Upper lobe of left lung (tissue), 6 donors: ENCODE results near the gene TAMALIN. TPM values are rescaled to one million over a fixed set of nuclear protein-coding genes. Genes with fewer than 3 reads are reported as not detected.

ENCODE experiments used
- ATAC-seq, 2 donors: fragments of 200-7000 bp; cut with Tn5 transposase; one replicate each; pipeline ENCODE4 v1.9.1; 2022; ENCODE audit warnings: mild to moderate bottlenecking in 2 of 2, moderate library complexity in 2 of 2; ENCODE audit not compliant: low FRiP score in 2 of 2
- DNase-seq, 2 donors: peaks; one replicate each; pipeline ENCODE4 v3.0.0-alpha.2; 2019 to 2020
- H3K27ac ChIP-seq, 4 donors: fragments of 200-600 bp; sonication (generic); one replicate each; pipeline ENCODE4 v1.5.1; 2016 to 2019
- H3K27me3 ChIP-seq, 4 donors: fragments of 200-600 bp; sonication (generic); one replicate each; pipeline ENCODE4 v1.5.1; 2017 to 2019
- H3K36me3 ChIP-seq, 4 donors: fragments of 200-600 bp; sonication (generic); one replicate each; pipeline ENCODE4 v1.5.1; 2016 to 2019
- H3K4me1 ChIP-seq, 4 donors: fragments of 200-600 bp; sonication (generic); one replicate each; pipeline ENCODE4 v1.5.1; 2018 to 2019
- H3K4me3 ChIP-seq, 4 donors: fragments of 200-600 bp; sonication (generic); one replicate each; pipeline ENCODE4 v1.5.1; 2017 to 2019; ENCODE audit warnings: mild to moderate bottlenecking in 2 of 4, moderate library complexity in 1 of 4
- H3K9me3 ChIP-seq, 4 donors: fragments of 200-600 bp; sonication (generic); one replicate each; pipeline ENCODE4 v1.5.1; 2018 to 2019
- EP300 ChIP-seq, 4 donors: sonication (generic); formaldehyde crosslinking; IDR thresholded peaks; one replicate each; pipeline ENCODE4 v1.5.1; 2017; ENCODE audit warnings: antibody characterized with exemption in 4 of 4, control low read depth in 2 of 4
- POLR2A ChIP-seq, 4 donors: fragments of 450-650 bp; IDR thresholded peaks; one replicate each; pipeline ENCODE4 v1.5.1; 2016 to 2017; ENCODE audit warnings: antibody characterized with exemption in 4 of 4, mild to moderate bottlenecking in 2 of 4
- POLR2AphosphoS5 ChIP-seq, 2 donors: sonication (generic); formaldehyde crosslinking; IDR thresholded peaks; one replicate each; pipeline ENCODE4 v1.5.1; 2017; ENCODE audit warnings: antibody characterized with exemption in 2 of 2
- WGBS, 2 donors: methylation state at CpG; one replicate each; pipeline ENCODE4 v1.1.5; 2017 to 2018; 5-methylcytosine and 5-hydroxymethylcytosine counted together
- total RNA-seq, 6 donors: library from RNA; depleted of rRNA in 4 of 6; stranded (reverse); fragments of >200 nt in 4 of 6; gene quantifications; one replicate each; pipeline versions ENCODE4 v1.1.0 to v1.2.1, GENCODE V29; 2016 to 2021
- TF ChIP-seq, protein P1 (sequence below), 6 experiments: fragments of 450-650 bp in 4 of 6; fragments of 200-600 bp in 2 of 6; sonication (generic) in 2 of 6; IDR thresholded peaks; one replicate each; pipeline ENCODE4 v1.5.1; 2016 to 2019; ENCODE audit warnings: antibody characterized with exemption in 6 of 6
- donor health status: DM: no; HTN: no; CAD: no; lungs with moderate emphysema.
- donor health status: DM: no; HTN: yes; CAD: no; lungs with severe emphysema.

TAMALIN gene
- total RNA-seq, 6 donors from 2014 or later: 52.3 to 170 (median 73.7) TPM

DNA sequence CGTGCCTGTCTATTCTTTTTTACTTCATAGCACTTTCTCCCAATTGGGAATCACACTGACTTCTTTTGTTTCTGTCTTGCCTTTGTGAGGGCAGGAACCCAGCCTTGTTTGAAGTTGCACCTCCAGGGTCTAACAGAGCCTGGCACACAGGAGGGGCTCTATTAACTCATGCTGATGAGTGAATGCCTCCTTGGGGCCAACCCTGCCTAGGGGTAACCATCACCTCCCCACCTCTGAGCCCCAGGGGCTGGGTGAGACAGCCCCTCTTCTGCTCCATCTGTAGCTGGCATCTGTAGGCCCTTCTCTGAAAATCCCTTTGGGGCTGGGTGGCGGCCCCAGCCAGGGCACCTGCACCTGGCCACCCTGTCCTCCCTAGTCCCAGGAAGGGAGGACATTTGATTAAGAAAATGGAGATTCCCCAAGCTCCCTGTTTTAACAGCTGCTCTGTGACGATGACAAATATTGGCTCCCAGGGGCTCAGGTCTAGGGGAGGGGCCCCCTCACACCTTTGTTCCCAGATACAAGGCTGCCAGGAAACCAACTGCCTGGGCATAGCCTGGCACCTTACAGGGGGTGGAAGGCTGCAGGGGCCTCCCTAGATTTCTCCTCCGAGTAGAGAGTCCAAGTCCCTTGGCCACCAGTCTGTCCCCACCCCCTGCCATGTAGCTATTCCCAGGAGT lies 11.8 kb downstream of the TAMALIN start:
- no peak overlapping the region for H3K4me3 ChIP-seq
- peaks cover 2 to 22% (median 17%) of the 10 kb centered on the region in 4 donors for H3K36me3 ChIP-seq
- H3K9me3 ChIP-seq: no peaks in the 10 kb centered on the region
- H3K27me3 ChIP-seq: no peaks in the 10 kb centered on the region
- ATAC-seq: no peak
- DNase-seq: no peak
- WGBS, 2 donors: 68 to 90% methylated on average over 1 to 4 of the region's 4 CpGs
- TF ChIP-seq POLR2AphosphoS5 (IDR thresholded peaks at IDR 0.05): peak in 1 of 2 donors; percentile 25
- no peak for TF ChIP-seq EP300 (IDR thresholded peaks at IDR 0.05)
- no peak overlapping the region for H3K27ac ChIP-seq
- peaks cover 7 to 21% (median 15%) of the 10 kb centered on the region in 4 donors for H3K4me1 ChIP-seq

DNA sequence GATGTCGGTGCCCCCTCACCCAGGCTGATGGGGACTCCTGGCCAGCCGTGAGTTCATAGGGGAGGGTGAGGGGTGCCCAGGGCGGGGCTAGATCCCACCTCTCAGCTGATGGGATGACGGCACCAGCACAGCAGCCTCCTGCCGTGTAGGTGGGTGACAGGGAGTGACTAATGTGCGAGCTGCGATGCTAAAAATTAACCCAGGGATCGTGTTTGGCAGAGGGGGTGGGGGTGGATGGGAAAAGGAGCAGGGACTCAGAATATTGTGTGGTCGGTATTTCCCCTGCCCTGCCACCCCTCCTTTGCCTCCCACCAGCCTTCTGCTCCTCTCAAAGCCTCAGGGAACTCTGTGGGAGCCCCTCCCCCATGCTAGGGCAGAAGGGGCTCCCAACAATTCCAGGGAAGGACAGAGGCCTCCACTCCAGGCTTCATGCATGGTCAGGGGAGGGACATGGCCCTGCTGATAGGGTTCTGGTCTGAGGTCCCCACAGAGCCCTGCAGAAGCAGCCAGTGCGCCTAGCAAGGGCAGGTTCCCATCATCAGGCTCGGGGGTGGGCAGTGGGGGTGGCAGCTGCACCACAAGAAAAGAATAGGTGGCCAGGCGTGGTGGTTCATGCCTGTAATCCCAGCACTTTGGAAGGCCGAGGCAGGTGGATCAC lies 12.5 kb downstream of the TAMALIN start:
- H3K27ac ChIP-seq: no peak overlapping the region
- H3K4me3 ChIP-seq: no peak overlapping the region
- DNase-seq (no peak), ATAC-seq (no peak)
- H3K4me1 ChIP-seq: peaks cover 13 to 27% (median 21%) of the 10 kb centered on the region in 4 donors
- no peaks in the 10 kb centered on the region for H3K9me3 ChIP-seq
- H3K27me3 ChIP-seq: no peaks in the 10 kb centered on the region
- peaks cover 0 to 15% (median 11%) of the 10 kb centered on the region in 4 donors for H3K36me3 ChIP-seq
- TF ChIP-seq EP300 (IDR thresholded peaks at IDR 0.05): no peak
- TF ChIP-seq POLR2AphosphoS5 (IDR thresholded peaks at IDR 0.05): no peak
- TF ChIP-seq, protein P1, sequence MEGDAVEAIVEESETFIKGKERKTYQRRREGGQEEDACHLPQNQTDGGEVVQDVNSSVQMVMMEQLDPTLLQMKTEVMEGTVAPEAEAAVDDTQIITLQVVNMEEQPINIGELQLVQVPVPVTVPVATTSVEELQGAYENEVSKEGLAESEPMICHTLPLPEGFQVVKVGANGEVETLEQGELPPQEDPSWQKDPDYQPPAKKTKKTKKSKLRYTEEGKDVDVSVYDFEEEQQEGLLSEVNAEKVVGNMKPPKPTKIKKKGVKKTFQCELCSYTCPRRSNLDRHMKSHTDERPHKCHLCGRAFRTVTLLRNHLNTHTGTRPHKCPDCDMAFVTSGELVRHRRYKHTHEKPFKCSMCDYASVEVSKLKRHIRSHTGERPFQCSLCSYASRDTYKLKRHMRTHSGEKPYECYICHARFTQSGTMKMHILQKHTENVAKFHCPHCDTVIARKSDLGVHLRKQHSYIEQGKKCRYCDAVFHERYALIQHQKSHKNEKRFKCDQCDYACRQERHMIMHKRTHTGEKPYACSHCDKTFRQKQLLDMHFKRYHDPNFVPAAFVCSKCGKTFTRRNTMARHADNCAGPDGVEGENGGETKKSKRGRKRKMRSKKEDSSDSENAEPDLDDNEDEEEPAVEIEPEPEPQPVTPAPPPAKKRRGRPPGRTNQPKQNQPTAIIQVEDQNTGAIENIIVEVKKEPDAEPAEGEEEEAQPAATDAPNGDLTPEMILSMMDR (IDR thresholded peaks at IDR 0.05): no peak
- TF ChIP-seq POLR2A (IDR thresholded peaks at IDR 0.05): no peak
- 68 to 76% methylated on average over 9 to 13 of the region's 13 CpGs for WGBS, 2 donors

DNA sequence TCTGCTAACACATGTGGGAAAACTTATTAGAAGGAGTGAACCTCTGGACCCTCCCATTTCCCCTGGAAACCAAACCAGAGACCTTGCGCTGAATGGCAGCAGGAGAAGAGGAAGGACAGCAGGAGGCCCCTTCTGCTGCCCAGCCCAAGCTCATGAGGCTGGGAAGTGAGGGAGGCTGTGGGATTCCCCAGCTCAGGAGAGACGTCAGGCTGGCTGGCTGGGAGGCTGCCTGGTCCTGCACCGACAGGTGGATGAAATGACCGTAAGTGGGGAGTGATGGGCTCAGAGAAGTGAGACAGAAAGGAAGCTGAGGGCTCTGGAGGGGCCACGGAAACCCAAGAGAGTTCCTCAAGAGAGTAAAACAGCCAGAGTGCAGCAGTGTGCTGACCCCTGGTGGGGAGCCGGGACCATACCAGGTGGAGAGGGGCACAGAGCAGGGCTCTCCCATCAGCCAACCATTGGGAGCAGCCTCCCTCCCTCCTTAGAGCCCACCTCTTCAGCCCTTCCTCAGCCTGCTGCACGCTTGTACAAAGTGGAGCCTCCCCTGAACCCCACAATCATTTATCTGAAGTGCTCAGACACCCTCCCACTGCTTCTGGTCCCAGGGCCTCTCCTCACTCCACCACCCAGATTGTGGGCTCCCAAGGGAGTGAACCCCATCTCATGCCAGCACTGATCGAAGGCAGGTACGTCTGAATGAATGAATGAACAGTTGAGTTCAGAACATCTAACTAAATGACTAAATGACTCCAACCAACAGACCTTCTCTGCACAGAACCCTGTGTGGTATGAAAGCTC lies 14.0 kb downstream of the TAMALIN start:
- no peak for TF ChIP-seq EP300 (IDR thresholded peaks at IDR 0.05)
- TF ChIP-seq, protein P1 (IDR thresholded peaks at IDR 0.05): peak; percentile 56 to 81 (median 72)
- Histone ChIP-seq H3K9me3 (no peaks in the 10 kb centered on the region), H3K27me3 (no peaks in the 10 kb centered on the region), H3K4me3 (no peak overlapping the region), H3K27ac (peak overlapping the region in 1 of 4 donors; percentile 37), H3K36me3 (peaks cover 0 to 4% (median under 1%) of the 10 kb centered on the region in 4 donors), H3K4me1 (peaks cover 28 to 42% (median 34%) of the 10 kb centered on the region in 4 donors)
- 22 to 33% methylated on average over 8 to 9 of the region's 9 CpGs for WGBS, 2 donors
- DNase-seq (peak in 1 of 2 donors; percentile 55), ATAC-seq (peak; percentile 22 to 41)

DNA sequence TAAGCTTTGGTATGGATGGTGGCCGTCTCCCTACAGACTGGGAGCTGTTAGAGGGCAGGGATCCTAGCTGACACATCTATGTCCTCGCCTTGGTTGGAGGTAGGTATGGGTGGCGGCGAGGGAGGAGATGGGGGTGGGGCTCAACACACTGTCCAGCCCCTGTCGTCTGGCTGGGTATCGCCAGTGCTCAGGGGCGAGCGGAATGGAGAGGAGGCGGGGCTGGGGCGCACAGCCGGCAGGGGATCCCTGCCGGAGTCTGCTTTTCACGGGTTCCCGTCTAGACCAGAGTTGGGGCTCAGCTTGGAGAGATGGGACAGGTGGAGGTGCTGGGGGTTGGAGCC lies 16.1 kb downstream of the TAMALIN start:
- TF ChIP-seq POLR2A (IDR thresholded peaks at IDR 0.05) (no peak), POLR2AphosphoS5 (IDR thresholded peaks at IDR 0.05) (no peak), EP300 (IDR thresholded peaks at IDR 0.05) (no peak)
- TF ChIP-seq, protein P1 (IDR thresholded peaks at IDR 0.05): no peak
- peak overlapping the region; percentile 67 to 87 (median 77) for H3K27ac ChIP-seq
- H3K4me3 ChIP-seq: peak overlapping the region; percentile 36 to 61 (median 48)
- H3K36me3 ChIP-seq: no peaks in the 10 kb centered on the region
- WGBS, 2 donors: 9 to 15% methylated on average over 8 to 14 of the region's 14 CpGs
- peak in 1 of 2 donors; percentile 0 for ATAC-seq
- no peaks in the 10 kb centered on the region for H3K27me3 ChIP-seq
- no peak for DNase-seq
- peaks cover 34 to 49% (median 43%) of the 10 kb centered on the region in 4 donors for H3K4me1 ChIP-seq
- H3K9me3 ChIP-seq: no peaks in the 10 kb centered on the region
